M059J (cell line): Measurements from ENCODE around the gene EGR1. TPM values are rescaled to one million over a fixed set of nuclear protein-coding genes. Genes with fewer than 3 reads are reported as not detected.
A peak's percentile ranks its signal among the peaks of the same experiment; 100 is the strongest.

Experiments used
- DNase-seq: peaks from one replicate; pipeline ENCODE4 v3.0.0-alpha.2; 2012; ENCODE audit warnings: low read depth
- total RNA-seq: library from RNA; depleted of rRNA; stranded (reverse); fragments of >200 nt; shearing (Covaris generic); gene quantifications from 2 replicates; pipeline ENCODE4 v1.2.3, GENCODE V29; 2014; rRNA removed

Gene EGR1
- 3.9 and 4.1 TPM in 2 replicates for total RNA-seq

- peak; percentile 88 for DNase-seq
Measured at GRCh38 chr5:138465261-138466124, at the start of gene EGR1. Gene EGR1, plus strand, starts transcription at chr5:138465479. Its CDS starts 283 bp downstream, at chr5:138465762.

GRCh38 chr5:138418444-138418843, 46.8 kb upstream of the EGR1 start:
- DNase-seq = no peak

- no peak for DNase-seq
Measured at GRCh38 chr5:138425079-138425478, 40.2 kb upstream of the EGR1 start.

- no peak for DNase-seq
Measured at GRCh38 chr5:138435943-138436342, 29.3 kb upstream of the EGR1 start.

GRCh38 chr5:138438003-138438723, 27.1 kb upstream of the EGR1 start:
- no peak for DNase-seq

- peak; percentile 35 for DNase-seq
Measured at GRCh38 chr5:138438724-138439476, 26.4 kb upstream of the EGR1 start, which contains the start of gene REEP2. Gene REEP2, plus strand, starts transcription at chr5:138439057. Its CDS starts 152 bp downstream, at chr5:138439209.

GRCh38 chr5:138439477-138440158, 25.7 kb upstream of the EGR1 start:
- DNase-seq = no peak

- DNase-seq = no peak
Measured at GRCh38 chr5:138440159-138441073, 24.9 kb upstream of the EGR1 start.

GRCh38 chr5:138441221-138441620, 24.1 kb upstream of the EGR1 start:
- no peak for DNase-seq

- DNase-seq = no peak
Measured at GRCh38 chr5:138444078-138444773, 21.1 kb upstream of the EGR1 start.

GRCh38 chr5:138444774-138445546, 20.3 kb upstream of the EGR1 start:
- no peak for DNase-seq

- no peak for DNase-seq
Measured at GRCh38 chr5:138445547-138446271, 19.6 kb upstream of the EGR1 start.

GRCh38 chr5:138448070-138448469, 17.2 kb upstream of the EGR1 start:
- no peak for DNase-seq

- DNase-seq = peak; percentile 59
Measured at GRCh38 chr5:138448481-138449398, 16.5 kb upstream of the EGR1 start.

- peak; percentile 80 for DNase-seq
Measured at GRCh38 chr5:138449501-138450239, 15.6 kb upstream of the EGR1 start.

GRCh38 chr5:138450971-138451370, 14.3 kb upstream of the EGR1 start:
- no peak for DNase-seq
